Mucosa of stomach (tissue), 1 donor: ENCODE measurements around the gene PGLYRP3.

ENCODE experiments used
- H3K27me3 ChIP-seq: one replicate; pipeline ENCODE4 v1.7.0; 2013; ENCODE audit warnings: mild to moderate bottlenecking, low read length; ENCODE audit not compliant: control insufficient read depth, insufficient read depth
- H3K36me3 ChIP-seq: one replicate; pipeline ENCODE4 v1.7.0; 2013; ENCODE audit warnings: low read length; ENCODE audit not compliant: control insufficient read depth, insufficient read depth
- H3K4me1 ChIP-seq: one replicate; pipeline ENCODE4 v1.7.0; 2013; ENCODE audit warnings: mild to moderate bottlenecking, low read length; ENCODE audit not compliant: control insufficient read depth, insufficient read depth
- H3K4me3 ChIP-seq: one replicate; pipeline ENCODE4 v1.7.0; 2013; ENCODE audit warnings: low read length
- H3K9ac ChIP-seq: one replicate; pipeline ENCODE4 v1.7.0; 2013; ENCODE audit warnings: mild to moderate bottlenecking, low read length, moderate library complexity
- H3K9me3 ChIP-seq: one replicate; pipeline ENCODE4 v1.7.0; 2013; ENCODE audit warnings: mild to moderate bottlenecking, low read length, moderate library complexity; ENCODE audit not compliant: control insufficient read depth
- donor health status: Pancreatic carcinoma.

PGLYRP3 gene

DNA sequence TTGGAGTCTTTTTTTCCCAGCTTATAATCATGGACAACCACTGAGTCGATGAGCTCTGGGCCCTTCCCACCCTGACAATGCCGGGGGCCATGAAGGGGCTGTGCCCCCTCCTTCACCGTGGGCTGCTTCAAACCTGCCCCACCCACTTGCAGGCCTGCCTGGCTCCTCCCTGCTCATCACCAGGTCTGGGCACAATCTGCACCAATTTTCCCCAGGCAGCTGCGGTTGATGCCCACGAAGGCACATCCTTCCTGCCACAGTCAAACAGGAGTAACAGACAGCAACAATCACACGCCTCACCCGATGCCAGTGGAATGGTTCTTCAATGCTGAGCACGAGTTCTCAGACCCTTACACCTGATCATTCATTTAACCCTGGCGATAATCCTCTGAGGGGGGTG is 18.9 kb downstream of the PGLYRP3 start:
- Histone ChIP-seq H3K9ac (no peak overlapping the region), H3K4me1 (peaks cover 10% of the 10 kb centered on the region), H3K4me3 (no peak overlapping the region), H3K9me3 (no peaks in the 10 kb centered on the region), H3K27me3 (peaks cover 6% of the 10 kb centered on the region), H3K36me3 (no peaks in the 10 kb centered on the region)

DNA sequence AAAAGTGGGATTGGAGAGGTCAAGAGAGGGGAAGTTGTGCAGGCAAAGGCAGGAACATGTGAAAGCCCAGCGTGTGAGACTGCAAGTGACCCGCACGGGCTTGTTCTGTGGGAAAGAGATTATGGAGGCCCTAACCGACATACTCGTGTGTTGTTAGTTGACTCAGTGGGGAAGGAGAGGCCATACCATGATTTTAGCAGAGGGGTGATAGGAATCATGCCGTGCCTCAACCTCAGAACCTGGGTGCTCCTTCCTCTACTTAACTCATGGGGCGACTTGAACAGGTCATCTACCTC is 19.3 kb downstream of the PGLYRP3 start:
- Histone ChIP-seq H3K9ac (no peak overlapping the region), H3K4me1 (peaks cover 11% of the 10 kb centered on the region), H3K36me3 (no peaks in the 10 kb centered on the region), H3K4me3 (no peak overlapping the region), H3K27me3 (peaks cover 6% of the 10 kb centered on the region), H3K9me3 (no peaks in the 10 kb centered on the region)

DNA sequence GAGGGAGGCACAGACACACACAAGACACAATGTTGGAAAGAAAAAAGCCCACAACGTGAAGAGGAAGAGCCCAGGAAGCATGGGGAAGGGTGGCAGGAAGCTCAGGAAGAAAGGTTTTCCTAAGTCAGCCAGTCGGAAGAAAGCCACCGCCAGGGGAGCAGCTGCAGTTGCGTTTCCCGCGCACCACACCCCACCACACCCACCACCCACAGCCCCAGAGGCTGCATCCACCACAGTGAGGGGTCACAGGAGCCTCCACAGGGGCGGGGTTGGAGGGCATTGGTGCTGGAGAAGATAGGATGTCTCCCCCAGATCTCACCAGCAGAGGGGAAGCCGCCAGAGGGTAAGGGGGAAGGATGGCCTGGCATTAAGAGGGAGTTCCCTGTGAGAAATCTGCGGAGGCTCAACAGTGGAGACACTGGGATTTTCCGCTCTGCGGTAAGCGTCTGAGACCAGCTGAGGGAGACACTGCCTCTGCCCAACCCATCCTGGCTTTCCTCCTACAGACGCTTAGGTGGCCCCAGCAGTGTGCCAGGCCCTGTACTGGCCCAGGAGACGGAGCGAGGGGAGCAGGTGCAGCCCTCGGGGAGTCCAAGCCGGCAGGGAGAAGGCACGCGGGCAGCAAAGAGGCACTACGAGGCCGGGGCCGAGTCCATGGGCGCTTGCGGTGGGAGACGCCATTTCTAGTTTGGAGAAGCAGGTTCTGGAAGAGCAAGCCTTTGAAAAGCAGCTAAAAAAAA is 19.8 kb downstream of the PGLYRP3 start:
- Histone ChIP-seq H3K27me3 (peaks cover 6% of the 10 kb centered on the region), H3K4me3 (no peak overlapping the region), H3K9ac (no peak overlapping the region), H3K4me1 (peaks cover 15% of the 10 kb centered on the region), H3K36me3 (no peaks in the 10 kb centered on the region), H3K9me3 (no peaks in the 10 kb centered on the region)

DNA sequence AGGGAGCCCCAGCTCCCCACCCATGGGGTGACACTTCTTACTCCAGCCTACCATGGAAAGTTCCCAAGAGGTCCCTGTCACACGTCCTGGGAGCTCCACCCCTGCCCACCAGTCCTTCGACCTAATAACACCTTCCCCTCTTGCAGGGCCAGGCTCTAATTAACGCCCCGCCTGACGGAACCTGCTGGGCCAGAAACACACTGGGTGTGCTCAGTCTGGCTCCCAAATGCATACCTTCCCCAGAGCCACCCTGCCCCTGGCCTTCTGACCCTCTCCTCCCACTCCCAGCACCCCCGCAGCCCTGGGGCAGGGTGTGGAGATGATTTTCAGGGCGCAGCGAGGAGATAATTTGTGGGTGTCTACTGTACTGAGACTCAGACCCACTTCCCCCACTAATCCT is 20.6 kb downstream of the PGLYRP3 start:
- H3K9me3 ChIP-seq = no peaks in the 10 kb centered on the region

DNA sequence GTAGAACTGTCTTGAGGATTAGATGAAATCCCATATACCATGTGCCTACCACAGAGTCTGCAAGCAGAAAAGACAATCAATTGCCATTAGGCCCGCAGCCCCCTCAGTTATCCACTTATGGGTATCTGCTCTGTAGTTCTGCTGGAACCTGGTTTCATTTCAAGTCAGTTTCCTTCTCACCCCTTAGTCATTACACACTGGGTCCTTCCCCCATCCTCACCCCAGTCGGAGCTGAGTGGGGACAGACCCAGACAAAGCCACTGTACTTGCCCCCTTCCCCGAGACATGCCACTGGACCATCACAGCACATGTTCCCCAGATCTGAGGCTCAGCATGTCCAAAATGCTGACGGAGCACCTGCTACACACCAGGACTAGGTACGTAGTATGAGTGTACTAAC is 21.2 kb downstream of the PGLYRP3 start:
- H3K36me3 ChIP-seq = no peaks in the 10 kb centered on the region
- peaks cover 15% of the 10 kb centered on the region for H3K4me1 ChIP-seq
- H3K9me3 ChIP-seq = no peaks in the 10 kb centered on the region
- H3K4me3 ChIP-seq = no peak overlapping the region
- H3K9ac ChIP-seq = no peak overlapping the region
- peaks cover 6% of the 10 kb centered on the region for H3K27me3 ChIP-seq

More for the DNA sequence above, 20.6 kb downstream of the PGLYRP3 start:
- H3K9ac ChIP-seq = no peak overlapping the region
- H3K4me1 ChIP-seq = peaks cover 15% of the 10 kb centered on the region
- no peak overlapping the region for H3K4me3 ChIP-seq
- H3K27me3 ChIP-seq = peaks cover 6% of the 10 kb centered on the region
- H3K36me3 ChIP-seq = no peaks in the 10 kb centered on the region

DNA sequence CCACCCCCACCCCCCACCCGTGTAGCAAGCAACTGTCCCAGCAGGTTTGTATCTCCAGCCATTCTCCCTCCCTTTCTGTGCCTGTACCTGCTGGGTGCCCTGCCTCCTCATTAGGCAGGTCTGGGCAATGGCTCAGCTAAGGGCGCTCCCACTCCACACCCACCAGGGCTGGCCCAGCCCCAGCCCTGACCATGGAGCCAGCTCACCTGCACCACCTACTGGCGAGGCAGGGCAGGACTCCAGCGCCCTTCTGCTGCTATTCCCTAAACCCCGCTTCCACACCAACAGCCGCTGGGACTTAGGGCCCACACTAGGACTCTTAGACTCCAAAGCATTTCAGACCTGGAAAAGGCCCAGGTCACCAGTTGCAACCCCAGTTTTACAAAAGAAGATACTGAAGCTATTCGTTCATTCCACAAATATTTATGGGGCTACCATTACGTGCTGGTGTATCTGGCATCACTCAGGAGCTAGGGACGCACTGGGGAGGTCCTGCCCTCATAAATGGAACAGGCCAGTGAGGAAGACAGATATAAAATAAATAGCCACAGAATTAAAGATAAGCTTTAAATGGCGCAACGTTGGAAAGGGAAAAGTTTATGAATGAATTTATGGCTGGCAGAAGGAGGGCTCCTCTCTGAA is 24.0 kb downstream of the PGLYRP3 start:
- peaks cover 15% of the 10 kb centered on the region for H3K4me1 ChIP-seq
- H3K27me3 ChIP-seq = no peaks in the 10 kb centered on the region
- H3K9me3 ChIP-seq = no peaks in the 10 kb centered on the region
- no peak overlapping the region for H3K9ac ChIP-seq
- H3K4me3 ChIP-seq = no peak overlapping the region
- no peaks in the 10 kb centered on the region for H3K36me3 ChIP-seq

DNA sequence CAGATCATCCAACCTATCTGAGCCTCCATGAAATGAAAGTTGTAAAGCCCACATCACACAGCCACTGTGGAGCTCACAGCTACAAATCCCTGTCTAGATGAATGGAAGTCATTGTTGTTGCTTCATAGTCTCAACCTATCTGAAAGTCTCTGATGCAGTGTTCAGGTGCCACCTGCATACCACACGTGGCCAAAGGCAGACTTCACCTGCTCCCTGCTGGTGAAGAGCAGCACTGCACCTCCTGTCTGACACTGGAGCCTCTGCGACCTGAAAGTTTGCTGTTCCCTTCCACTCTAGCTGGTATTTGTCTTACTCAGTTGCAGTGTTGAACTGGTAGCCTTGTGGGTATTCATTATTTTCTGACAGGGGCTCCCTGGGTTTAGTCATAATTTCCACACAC is 34.9 kb downstream of the PGLYRP3 start:
- H3K4me3 ChIP-seq = no peak overlapping the region
- H3K36me3 ChIP-seq = no peaks in the 10 kb centered on the region
- H3K9me3 ChIP-seq = no peaks in the 10 kb centered on the region
- no peak overlapping the region for H3K9ac ChIP-seq
- H3K4me1 ChIP-seq = no peaks in the 10 kb centered on the region
- H3K27me3 ChIP-seq = no peaks in the 10 kb centered on the region

DNA sequence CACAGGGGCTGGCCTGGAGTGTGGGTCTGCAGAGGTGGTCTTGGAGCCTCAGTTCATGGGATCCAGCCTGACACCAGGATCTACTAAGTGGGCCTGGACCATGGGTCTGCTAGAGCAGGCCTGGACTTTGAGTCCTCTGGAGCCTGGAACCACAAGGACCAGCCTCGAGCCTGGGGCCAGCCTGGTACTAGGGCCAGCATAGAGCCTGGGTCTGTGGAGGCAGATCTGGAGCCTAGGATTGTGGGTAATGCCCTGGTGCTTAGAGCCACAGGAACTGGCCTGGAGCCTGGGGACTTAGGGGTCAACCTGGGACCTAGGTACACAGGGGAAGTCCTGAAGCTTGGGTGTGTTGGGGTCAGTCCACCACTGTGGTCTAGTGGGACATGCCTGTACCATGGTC is 40.6 kb downstream of the PGLYRP3 start:
- Histone ChIP-seq H3K36me3 (no peaks in the 10 kb centered on the region), H3K9me3 (no peaks in the 10 kb centered on the region), H3K4me3 (no peak overlapping the region), H3K27me3 (no peaks in the 10 kb centered on the region), H3K9ac (no peak overlapping the region), H3K4me1 (no peaks in the 10 kb centered on the region)

DNA sequence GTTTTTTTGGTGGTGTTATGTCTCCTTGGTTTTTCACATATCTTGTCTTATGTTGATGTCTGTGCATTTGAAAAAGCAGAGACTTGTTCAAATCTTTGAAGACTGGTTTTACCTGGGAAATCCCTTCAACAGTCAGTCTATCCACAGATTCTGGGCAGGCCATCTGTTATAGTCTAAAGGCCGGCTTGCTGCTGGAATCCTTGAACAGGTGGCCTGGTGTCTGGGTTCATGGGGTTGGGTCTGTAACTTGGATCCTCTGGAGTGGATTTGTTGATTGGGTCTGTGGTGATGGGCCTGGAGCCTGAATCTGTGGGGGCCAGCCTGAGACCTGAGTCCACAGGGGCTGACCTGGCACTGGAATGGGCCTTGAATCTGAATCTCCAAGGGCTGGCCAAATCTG is 41.0 kb downstream of the PGLYRP3 start:
- H3K36me3 ChIP-seq = no peaks in the 10 kb centered on the region
- no peak overlapping the region for H3K4me3 ChIP-seq
- H3K9me3 ChIP-seq = no peaks in the 10 kb centered on the region
- H3K27me3 ChIP-seq = no peaks in the 10 kb centered on the region
- no peaks in the 10 kb centered on the region for H3K4me1 ChIP-seq
- H3K9ac ChIP-seq = no peak overlapping the region

DNA sequence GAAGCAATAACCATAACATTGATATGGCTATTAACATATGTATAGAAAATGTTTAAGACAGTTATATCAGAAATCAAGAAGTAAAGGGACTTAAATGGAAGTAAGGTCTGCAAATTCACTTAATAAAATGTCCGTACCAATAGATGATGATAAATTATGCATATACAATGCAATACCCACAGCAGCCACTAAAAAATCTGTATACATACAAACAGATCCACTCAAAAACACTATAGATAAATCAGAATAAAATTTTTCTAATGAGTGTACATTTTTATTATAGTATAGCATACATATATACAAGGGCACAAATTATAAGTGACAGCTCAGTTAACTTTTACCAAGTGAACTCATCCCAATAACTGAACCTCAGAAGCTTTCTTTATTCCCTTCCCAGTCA is 47.3 kb downstream of the PGLYRP3 start:
- Histone ChIP-seq H3K9ac (no peak overlapping the region), H3K27me3 (peaks cover 40% of the 10 kb centered on the region), H3K36me3 (no peaks in the 10 kb centered on the region), H3K9me3 (no peaks in the 10 kb centered on the region), H3K4me1 (peaks cover 8% of the 10 kb centered on the region), H3K4me3 (no peak overlapping the region)

DNA sequence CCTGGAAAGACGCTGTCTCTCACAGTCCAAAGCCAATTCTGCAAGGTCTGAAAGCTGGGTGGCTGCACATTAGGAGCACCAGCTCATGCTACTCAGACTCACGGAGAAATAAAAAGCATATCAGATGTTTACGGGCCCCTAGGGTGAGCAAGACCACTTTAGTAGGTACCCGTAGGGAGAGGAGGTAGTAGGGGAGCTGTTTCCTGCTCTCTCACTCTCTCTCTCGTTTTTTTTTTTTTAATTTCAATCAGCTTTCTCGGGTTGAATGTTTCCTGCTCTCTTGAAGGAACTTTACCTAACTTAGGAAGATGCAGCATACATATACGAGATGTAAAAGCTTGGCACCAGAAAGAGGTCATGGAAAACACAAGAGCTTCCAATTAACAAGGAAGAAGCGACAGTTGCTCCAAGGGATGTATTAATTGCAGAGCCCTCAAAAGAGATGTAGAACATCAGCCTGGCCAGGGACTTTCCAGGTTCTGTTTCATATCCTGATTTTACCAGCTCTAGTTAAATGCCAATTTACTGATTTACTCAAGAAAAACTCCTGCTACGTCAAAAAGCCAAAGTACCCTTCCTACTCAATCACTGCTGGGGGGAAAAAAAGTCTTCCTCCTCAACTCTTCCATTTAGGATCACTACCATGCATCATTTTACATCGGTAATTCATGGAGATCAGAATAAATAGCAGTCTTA is 50.1 kb downstream of the PGLYRP3 start:
- no peak overlapping the region for H3K4me3 ChIP-seq
- peaks cover 8% of the 10 kb centered on the region for H3K4me1 ChIP-seq
- H3K36me3 ChIP-seq = no peaks in the 10 kb centered on the region
- H3K9ac ChIP-seq = no peak overlapping the region
- H3K27me3 ChIP-seq = peaks cover 55% of the 10 kb centered on the region
- H3K9me3 ChIP-seq = no peaks in the 10 kb centered on the region

DNA sequence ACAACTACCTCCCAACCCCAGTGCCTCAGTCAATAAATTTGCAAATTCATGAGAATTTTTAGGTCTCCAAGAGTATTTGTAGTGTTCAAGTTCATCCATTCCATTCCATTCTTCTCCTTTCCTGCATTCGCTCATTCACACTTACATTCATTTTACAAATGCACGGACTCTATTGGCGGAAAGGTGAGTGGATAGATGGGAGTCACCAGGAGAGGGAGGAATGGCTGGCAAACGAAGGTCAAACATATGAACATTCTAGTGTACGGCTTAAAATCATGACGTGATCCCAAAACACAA is 50.7 kb downstream of the PGLYRP3 start:
- Histone ChIP-seq H3K9me3 (no peaks in the 10 kb centered on the region), H3K27me3 (peaks cover 55% of the 10 kb centered on the region), H3K9ac (no peak overlapping the region), H3K4me1 (peaks cover 8% of the 10 kb centered on the region), H3K36me3 (no peaks in the 10 kb centered on the region), H3K4me3 (no peak overlapping the region)
